Caco-2 (cell line): Measurements from ENCODE around the gene VWA8. TPM values are rescaled to one million over a fixed set of nuclear protein-coding genes. Genes with fewer than 3 reads are reported as not detected.

ENCODE experiments used
- BruUV-seq: library from RNA; stranded (reverse); fragments of 400-500 nt; replicated peaks from 2 replicates; lab custom pipeline; 2021; lab: Mats Ljungman, UMichigan
- CTCF ChIA-PET: fragments of 300-600 bp; sonication (Branson Sonifier 250); formaldehyde crosslinking; loops from one replicate; lab custom pipeline; 2022; ENCODE audit warnings: antibody characterized with exemption; lab: Charles Lee
- POLR2A ChIA-PET: fragments of 300-600 bp; sonication (Branson Sonifier 250); formaldehyde crosslinking; loops from one replicate; lab custom pipeline; 2022; ENCODE audit warnings: antibody characterized with exemption; lab: Charles Lee
- DNase-seq, 2 experiments: peaks; one replicate each; pipeline versions ENCODE4 v3.0.0 to v3.0.0-alpha.2; 2020 to 2022
- H3K27me3 ChIP-seq: replicated peaks from 2 replicates; pipeline ENCODE4 v1.6.0; 2011; ENCODE audit warnings: low read length; ENCODE audit not compliant: control insufficient read depth, insufficient read depth
- H3K36me3 ChIP-seq: 2 replicates; pipeline ENCODE4 v1.5.1; 2011; ENCODE audit warnings: low read length; ENCODE audit not compliant: control insufficient read depth, insufficient read depth
- H3K4me1 ChIP-seq: fragments of 250-450 bp; sonication (Bioruptor Pico); 2 replicates; pipeline ENCODE4 v1.5.1; 2020; ENCODE audit warnings: mild to moderate bottlenecking
- H3K4me3 ChIP-seq: 2 replicates; pipeline ENCODE4 v1.5.1; 2011; ENCODE audit warnings: low read depth, mild to moderate bottlenecking, control low read depth, low read length
- H3K9me3 ChIP-seq: fragments of 250-450 bp; sonication (Bioruptor Pico); 2 replicates; pipeline ENCODE4 v1.5.1; 2020; ENCODE audit warnings: mild to moderate bottlenecking, moderate library complexity
- H3K27ac Mint-ChIP-seq: one replicate; pipeline ENCODE4 v1.8.0; 2022; ENCODE audit warnings: mixed read lengths; ENCODE audit not compliant: unreplicated experiment
- H3K27me3 Mint-ChIP-seq: one replicate; pipeline ENCODE4 v1.8.0; 2022; ENCODE audit warnings: mixed read lengths; ENCODE audit not compliant: insufficient read depth, unreplicated experiment
- H3K36me3 Mint-ChIP-seq: one replicate; pipeline ENCODE4 v1.8.0; 2022; ENCODE audit warnings: mild to moderate bottlenecking, mixed read lengths; ENCODE audit not compliant: insufficient read depth, unreplicated experiment
- H3K4me1 Mint-ChIP-seq: one replicate; pipeline ENCODE4 v1.8.0; 2022; ENCODE audit warnings: low read depth, mixed read lengths; ENCODE audit not compliant: unreplicated experiment
- H3K4me3 Mint-ChIP-seq: one replicate; pipeline ENCODE4 v1.8.0; 2022; ENCODE audit warnings: mild to moderate bottlenecking, moderate library complexity, mixed read lengths; ENCODE audit not compliant: unreplicated experiment
- H3K9me3 Mint-ChIP-seq: one replicate; pipeline ENCODE4 v1.8.0; 2022; ENCODE audit warnings: mixed read lengths; ENCODE audit not compliant: unreplicated experiment
- intact Hi-C: fragments of 100-400 bp; cut with micrococcal nuclease; formaldehyde crosslinking; loops from one replicate; pipeline ENCODE4 v1.10.0; 2022; ENCODE audit not compliant: unreplicated experiment
- total RNA-seq: library from RNA; stranded (reverse); gene quantifications from 2 replicates; pipeline ENCODE4 v1.2.3, GENCODE V29; 2022
- TF ChIP-seq, protein P1 (sequence below), 2 experiments: fragments of 200-600 bp in 1 of 2; IDR thresholded peaks; 1 replicate in 1 of 2; 2 replicates in 1 of 2; pipeline versions ENCODE4 v1.5.1 to v1.8.0; 2011 to 2022; ENCODE audit warnings: antibody characterized with exemption in 1 of 2, control low read depth in 1 of 2, inconsistent platforms in 1 of 2, low read depth in 1 of 2, low read length in 1 of 2, mild to moderate bottlenecking in 1 of 2, moderate library complexity in 1 of 2; ENCODE audit not compliant: insufficient read depth in 1 of 2, severe bottlenecking in 1 of 2, unreplicated experiment in 1 of 2

Gene VWA8
- total RNA-seq, 1 experiment from 2014 or later, result 20.7 TPM

DNA sequence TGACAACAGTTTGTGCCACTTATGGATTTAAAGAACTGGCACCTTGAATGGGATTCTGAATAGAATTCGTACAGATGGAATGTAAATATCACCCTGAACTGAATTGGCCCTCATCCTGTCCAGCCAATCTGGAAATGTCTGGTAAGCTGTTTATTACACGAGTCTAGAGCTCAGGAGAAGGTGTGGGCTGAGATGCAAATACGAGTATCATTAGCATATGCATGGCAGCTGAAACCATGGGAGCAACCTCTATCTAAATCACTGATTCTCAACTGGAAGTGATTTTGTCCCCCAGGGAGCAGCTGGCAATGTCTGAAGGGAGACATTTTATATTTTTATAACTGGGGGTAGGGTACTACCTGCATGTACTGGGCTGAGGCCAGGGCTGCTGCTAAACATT, 15.6 kb upstream of the VWA8 start:
- TF ChIP-seq, protein P1, sequence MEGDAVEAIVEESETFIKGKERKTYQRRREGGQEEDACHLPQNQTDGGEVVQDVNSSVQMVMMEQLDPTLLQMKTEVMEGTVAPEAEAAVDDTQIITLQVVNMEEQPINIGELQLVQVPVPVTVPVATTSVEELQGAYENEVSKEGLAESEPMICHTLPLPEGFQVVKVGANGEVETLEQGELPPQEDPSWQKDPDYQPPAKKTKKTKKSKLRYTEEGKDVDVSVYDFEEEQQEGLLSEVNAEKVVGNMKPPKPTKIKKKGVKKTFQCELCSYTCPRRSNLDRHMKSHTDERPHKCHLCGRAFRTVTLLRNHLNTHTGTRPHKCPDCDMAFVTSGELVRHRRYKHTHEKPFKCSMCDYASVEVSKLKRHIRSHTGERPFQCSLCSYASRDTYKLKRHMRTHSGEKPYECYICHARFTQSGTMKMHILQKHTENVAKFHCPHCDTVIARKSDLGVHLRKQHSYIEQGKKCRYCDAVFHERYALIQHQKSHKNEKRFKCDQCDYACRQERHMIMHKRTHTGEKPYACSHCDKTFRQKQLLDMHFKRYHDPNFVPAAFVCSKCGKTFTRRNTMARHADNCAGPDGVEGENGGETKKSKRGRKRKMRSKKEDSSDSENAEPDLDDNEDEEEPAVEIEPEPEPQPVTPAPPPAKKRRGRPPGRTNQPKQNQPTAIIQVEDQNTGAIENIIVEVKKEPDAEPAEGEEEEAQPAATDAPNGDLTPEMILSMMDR (IDR thresholded peaks at IDR 0.05; ENCODE audit: insufficient read depth in 1 of 2, low read depth in 1 of 2, low read length in 1 of 2, severe bottlenecking in 1 of 2, unreplicated experiment in 1 of 2), result no peak
- Mint-ChIP-seq H3K4me1 (no peaks in the 10 kb centered on the region), H3K27me3 (no peaks in the 10 kb centered on the region), H3K4me3 (no peak overlapping the region), H3K9me3 (no peaks in the 10 kb centered on the region), H3K36me3 (no peaks in the 10 kb centered on the region), H3K27ac (no peak overlapping the region)
- ChIA-PET POLR2A (no interaction called here), CTCF (no interaction called here)
- Histone ChIP-seq H3K27me3 (no peaks in the 10 kb centered on the region), H3K4me1 (no peaks in the 10 kb centered on the region), H3K9me3 (no peaks in the 10 kb centered on the region), H3K4me3 (no peak overlapping the region), H3K36me3 (no peaks in the 10 kb centered on the region)
- intact Hi-C loops, result no loop called here
- no peak for DNase-seq
- BruUV-seq, result no TSS peak

DNA sequence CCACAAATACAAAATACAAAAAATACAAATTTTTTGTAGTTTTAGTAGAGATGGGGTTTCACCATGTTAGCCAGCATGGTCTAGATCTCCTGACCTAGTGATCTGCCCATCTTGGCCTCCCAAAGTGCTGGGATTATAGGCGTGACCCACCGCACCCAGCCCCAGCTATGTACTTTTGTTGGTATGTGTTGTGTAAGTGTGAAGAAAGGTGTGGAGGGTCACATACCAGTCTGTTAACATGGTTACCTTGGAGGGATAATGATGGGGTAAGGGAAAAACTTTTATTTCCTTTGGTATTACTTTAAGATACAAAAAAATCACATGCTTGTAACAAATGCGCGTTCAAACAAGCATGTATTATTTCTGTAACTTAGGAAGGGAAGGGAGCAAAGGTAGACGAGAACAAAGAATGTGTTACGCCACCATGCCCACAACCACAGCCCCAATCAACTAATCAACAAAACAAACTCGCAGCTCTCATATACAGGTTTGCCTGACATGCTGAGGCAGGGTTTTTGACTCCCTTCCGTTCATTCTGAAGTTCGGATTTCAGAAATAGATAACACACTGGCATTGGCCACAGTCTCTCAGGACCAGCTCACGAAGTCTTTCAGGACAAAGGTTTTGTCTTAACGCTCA, 13.5 kb upstream of the VWA8 start:
- CTCF ChIA-PET, result no interaction called here
- no peak overlapping the region for H3K27ac Mint-ChIP-seq
- POLR2A ChIA-PET, result no interaction called here

DNA sequence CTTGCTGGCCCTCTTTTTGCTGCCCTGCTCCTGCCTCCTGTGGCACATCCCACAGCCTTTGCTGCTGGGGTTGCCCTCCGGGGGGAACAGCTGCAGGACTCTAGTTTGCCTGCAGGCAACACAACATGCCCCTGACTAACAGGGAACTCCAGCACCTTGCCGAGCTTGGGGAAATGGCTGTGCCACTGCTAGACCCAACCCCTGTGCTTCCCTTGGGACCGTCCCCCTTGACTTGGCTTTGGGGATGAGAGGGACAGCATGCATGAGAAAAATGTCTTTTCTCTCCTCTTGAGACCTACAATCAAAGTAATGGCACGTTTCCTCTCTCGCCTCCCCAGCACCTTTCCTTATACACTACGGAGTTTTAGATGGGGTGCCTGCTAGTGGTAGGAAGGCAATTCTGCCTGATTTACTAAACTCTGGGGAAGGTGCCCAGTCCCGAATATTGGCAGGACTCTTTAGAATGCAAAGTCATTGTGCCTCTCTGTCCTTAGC, 12.4 kb upstream of the VWA8 start:
- H3K36me3 Mint-ChIP-seq, result no peaks in the 10 kb centered on the region
- Histone ChIP-seq H3K27me3 (no peaks in the 10 kb centered on the region), H3K4me1 (0 out of 2 replicates have a peak, but pooled peaks cover 4% of the 10 kb centered on the region), H3K4me3 (no peak overlapping the region), H3K36me3 (no peaks in the 10 kb centered on the region), H3K9me3 (no peaks in the 10 kb centered on the region)
- no peaks in the 10 kb centered on the region for H3K9me3 Mint-ChIP-seq
- no peak overlapping the region for H3K27ac Mint-ChIP-seq
- CTCF ChIA-PET, result no interaction called here
- TF ChIP-seq, protein P1 (IDR thresholded peaks at IDR 0.05; ENCODE audit: insufficient read depth in 1 of 2, low read depth in 1 of 2, low read length in 1 of 2, severe bottlenecking in 1 of 2, unreplicated experiment in 1 of 2), result no peak
- H3K4me3 Mint-ChIP-seq, result no peak overlapping the region
- no peaks in the 10 kb centered on the region for H3K4me1 Mint-ChIP-seq
- intact Hi-C loops, result no loop called here
- H3K27me3 Mint-ChIP-seq, result no peaks in the 10 kb centered on the region
- no peak for DNase-seq
- no TSS peak for BruUV-seq
- POLR2A ChIA-PET, result no interaction called here

More for the DNA sequence above, 13.5 kb upstream of the VWA8 start:
- BruUV-seq, result no TSS peak
- TF ChIP-seq, protein P1 (IDR thresholded peaks at IDR 0.05; ENCODE audit: insufficient read depth in 1 of 2, low read depth in 1 of 2, low read length in 1 of 2, severe bottlenecking in 1 of 2, unreplicated experiment in 1 of 2), result no peak
- Histone ChIP-seq H3K4me1 (0 out of 2 replicates have a peak, but pooled peaks cover 4% of the 10 kb centered on the region), H3K27me3 (no peaks in the 10 kb centered on the region), H3K9me3 (no peaks in the 10 kb centered on the region), H3K36me3 (no peaks in the 10 kb centered on the region), H3K4me3 (no peak overlapping the region)
- Mint-ChIP-seq H3K4me1 (no peaks in the 10 kb centered on the region), H3K9me3 (no peaks in the 10 kb centered on the region), H3K27me3 (no peaks in the 10 kb centered on the region), H3K4me3 (no peak overlapping the region), H3K36me3 (no peaks in the 10 kb centered on the region)
- intact Hi-C loops, result no loop called here
- no peak for DNase-seq
